ENCODE measurements around the gene ENOX1.

- TF ChIP-seq, protein P1, sequence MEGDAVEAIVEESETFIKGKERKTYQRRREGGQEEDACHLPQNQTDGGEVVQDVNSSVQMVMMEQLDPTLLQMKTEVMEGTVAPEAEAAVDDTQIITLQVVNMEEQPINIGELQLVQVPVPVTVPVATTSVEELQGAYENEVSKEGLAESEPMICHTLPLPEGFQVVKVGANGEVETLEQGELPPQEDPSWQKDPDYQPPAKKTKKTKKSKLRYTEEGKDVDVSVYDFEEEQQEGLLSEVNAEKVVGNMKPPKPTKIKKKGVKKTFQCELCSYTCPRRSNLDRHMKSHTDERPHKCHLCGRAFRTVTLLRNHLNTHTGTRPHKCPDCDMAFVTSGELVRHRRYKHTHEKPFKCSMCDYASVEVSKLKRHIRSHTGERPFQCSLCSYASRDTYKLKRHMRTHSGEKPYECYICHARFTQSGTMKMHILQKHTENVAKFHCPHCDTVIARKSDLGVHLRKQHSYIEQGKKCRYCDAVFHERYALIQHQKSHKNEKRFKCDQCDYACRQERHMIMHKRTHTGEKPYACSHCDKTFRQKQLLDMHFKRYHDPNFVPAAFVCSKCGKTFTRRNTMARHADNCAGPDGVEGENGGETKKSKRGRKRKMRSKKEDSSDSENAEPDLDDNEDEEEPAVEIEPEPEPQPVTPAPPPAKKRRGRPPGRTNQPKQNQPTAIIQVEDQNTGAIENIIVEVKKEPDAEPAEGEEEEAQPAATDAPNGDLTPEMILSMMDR (IDR thresholded peaks at IDR 0.05; ENCODE audit: low read depth, low read length) = no peak
- TF ChIP-seq EZH2phosphoT487 (IDR thresholded peaks at IDR 0.05; ENCODE audit: low read depth) = no peak
Measured at GRCh38 chr13:43475140-43475539, 311.6 kb downstream of the ENOX1 start.
